Urothelium cell line (cell line): ENCODE results near the gene GCN1.

Experiments
- DNase-seq: peaks from one replicate; pipeline ENCODE4 v3.0.0; 2011; ENCODE audit warnings: low spot score, mixed read lengths
- FAIRE-seq: peaks from 2 replicates; lab custom pipeline; 2011; peaks lifted over from hg19 to GRCh38; lab: Jason Lieb, UNC

GCN1 gene

GRCh38 chr12:120155072-120155471, 39.4 kb downstream of the GCN1 start:
- FAIRE-seq (no peak), DNase-seq (no peak)

DNA sequence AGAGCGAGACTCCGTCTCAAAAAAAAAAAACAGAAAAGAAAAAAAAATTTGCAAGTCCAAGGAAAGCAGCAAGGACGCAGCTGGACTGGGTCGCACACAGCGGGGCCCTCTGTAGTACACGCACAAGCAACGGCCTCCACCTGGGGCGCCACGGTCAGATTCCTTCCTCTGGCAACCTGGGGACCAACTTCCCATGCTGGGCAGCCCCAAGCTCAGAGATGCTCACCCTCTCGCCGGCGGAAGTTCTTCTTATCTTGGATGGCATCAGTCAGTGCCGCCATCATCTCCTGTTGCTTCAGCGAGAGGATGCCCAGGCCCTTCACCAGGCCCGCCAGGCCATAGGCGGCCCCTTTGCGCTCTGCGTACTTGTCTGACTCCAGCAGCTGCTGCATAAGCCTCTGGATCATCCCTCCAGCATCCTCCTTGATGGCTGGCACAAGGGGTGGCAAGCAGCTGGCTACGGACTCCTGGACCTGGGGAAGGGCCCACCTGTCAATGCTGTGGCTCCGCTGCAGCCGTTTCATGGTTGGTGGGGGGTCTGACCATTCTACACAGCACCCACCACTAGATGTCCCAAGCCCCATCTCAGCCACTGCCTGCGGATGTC, 43.5 kb downstream of the GCN1 start:
- DNase-seq: no peak
- no peak for FAIRE-seq

DNA sequence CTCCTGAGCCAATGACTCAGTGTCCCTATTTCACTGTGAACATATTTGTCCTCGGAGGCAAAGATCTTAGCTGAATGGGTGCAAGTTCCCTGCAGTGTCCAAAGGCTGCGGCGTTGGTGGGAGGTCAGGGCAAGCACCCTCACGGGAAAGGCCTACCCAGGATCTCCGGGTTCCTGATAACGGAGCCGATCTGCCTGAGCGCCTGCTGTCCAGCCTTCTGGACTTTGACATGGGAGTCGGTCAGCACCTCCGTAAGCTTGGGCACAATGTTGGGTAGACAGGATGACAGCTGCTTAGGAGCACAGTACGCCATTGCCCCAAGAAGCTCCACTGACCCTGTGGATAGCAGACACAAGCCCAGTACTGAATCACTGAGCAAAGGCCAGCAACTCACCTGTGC, 46.5 kb downstream of the GCN1 start:
- no peak for FAIRE-seq
- no peak for DNase-seq

GRCh38 chr12:120145164-120145563, 49.4 kb downstream of the GCN1 start:
- FAIRE-seq (no peak), DNase-seq (no peak)

- FAIRE-seq (no peak), DNase-seq (no peak)
Observed at GRCh38 chr12:120144215-120144614, 50.3 kb downstream of the GCN1 start.

- FAIRE-seq: no peak
- DNase-seq: no peak
Observed at GRCh38 chr12:120142231-120142877, 52.2 kb downstream of the GCN1 start.

- DNase-seq: no peak
- FAIRE-seq: no peak
Observed at GRCh38 chr12:120141336-120141735, 53.2 kb downstream of the GCN1 start.

GRCh38 chr12:120140603-120141002, 53.9 kb downstream of the GCN1 start:
- DNase-seq (no peak), FAIRE-seq (no peak)

GRCh38 chr12:120139958-120140357, 54.6 kb downstream of the GCN1 start:
- FAIRE-seq (no peak), DNase-seq (no peak)

DNA sequence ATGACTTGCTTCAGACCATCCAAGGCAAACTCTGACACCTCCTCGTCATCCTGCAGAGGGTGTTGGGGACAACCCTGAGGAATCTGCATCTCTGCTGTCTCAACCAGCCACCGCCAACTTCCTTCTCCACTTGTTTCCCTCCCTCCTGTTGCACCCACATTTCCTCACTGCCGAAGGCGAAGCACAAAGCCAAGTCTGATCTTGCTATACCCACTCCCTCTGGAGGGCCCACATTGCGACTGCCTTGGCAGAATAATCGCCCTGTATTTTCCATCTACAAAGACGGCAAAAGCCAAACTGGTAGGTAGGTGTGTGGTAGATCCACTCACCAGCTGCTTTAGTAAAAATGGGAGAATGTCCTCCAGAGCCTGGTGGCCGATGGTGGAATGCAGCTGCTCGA, 56.1 kb downstream of the GCN1 start:
- DNase-seq (no peak), FAIRE-seq (no peak)

DNA sequence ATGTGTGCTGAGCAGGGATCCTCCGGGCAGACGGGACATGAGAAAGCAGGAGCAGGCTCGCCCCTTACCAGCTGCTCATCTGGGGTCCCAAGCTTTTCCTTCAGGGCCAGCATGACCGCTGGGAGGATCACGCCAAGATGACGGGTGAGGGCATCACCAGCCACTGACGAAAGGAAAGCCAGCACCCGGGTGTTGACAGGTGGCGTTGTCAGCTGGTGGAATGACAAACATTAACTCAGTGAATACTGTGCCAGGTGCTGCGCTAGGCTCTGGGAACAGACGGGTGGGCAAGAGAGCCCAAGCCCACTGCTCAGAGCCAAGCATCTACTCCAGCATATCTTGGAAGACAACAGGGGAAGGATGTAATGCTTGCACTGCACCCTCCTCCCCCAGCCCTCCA, 56.7 kb downstream of the GCN1 start:
- FAIRE-seq (no peak), DNase-seq (no peak)

DNA sequence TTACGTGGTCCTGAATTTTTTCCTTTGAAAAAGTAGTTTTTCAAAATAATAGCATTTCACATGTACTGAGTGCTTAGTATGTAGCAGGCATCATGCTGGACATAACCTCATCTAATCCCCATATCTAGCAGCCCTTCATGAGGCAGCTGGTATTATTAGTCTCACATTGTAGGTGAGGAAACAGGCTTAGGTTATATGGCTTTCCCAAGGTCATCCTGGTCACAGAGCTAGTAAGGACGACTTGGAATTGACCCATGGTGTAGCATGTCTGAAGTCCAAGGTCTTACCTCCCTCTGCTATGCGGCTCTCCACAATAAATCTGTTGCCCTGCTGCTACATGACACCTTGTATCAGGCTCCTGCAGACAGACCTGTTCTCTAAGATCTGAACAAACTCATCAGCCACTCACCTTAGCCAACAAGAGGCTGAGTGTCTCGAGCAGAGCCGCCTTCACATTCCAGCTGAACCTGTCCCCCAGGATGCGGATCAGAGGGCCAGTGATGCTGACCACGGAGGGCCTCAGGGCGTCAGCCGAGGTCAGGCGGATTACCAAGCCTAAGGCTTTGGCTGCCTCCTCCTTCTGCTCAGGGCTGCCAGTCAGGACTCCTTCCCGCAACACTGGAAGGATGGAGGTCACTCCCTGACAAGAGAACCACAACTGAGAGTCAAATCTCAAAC, 58.3 kb downstream of the GCN1 start:
- DNase-seq (no peak), FAIRE-seq (no peak)

DNA sequence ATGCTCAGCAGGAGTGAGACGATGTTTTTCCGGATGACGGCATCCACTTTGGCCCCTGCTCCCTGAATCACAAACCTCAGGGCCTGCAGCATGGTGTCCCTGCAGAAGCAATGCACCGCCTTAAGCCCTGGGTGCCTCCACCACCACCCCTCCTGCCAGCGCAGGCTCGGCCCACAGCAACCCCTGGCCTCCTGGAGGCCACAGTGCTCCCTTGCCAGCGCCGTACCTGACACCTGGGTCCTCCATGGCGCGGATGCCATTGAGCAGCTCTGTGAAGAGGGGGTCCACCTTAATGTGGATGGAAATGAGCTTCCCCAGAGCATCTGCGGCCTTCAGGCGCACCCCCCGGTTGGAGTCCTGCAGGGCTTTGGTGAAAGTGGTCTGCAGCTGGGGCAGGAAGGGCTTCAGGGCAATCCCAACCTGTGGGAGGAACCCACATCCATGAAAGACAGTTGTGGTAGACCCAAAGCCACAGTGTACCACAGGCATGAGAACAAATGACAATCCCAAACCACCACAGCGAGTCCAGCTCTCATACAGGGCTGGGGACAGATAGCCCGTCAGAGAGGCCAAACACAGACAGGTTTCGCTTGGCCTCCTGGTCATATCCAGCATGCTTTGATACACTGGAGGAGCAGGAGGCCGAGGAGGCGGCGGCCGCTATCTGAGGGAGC, 60.1 kb downstream of the GCN1 start:
- FAIRE-seq: no peak
- DNase-seq: no peak

- FAIRE-seq: no peak
- DNase-seq: no peak
Observed at GRCh38 chr12:120132863-120133385, 61.6 kb downstream of the GCN1 start.

DNA sequence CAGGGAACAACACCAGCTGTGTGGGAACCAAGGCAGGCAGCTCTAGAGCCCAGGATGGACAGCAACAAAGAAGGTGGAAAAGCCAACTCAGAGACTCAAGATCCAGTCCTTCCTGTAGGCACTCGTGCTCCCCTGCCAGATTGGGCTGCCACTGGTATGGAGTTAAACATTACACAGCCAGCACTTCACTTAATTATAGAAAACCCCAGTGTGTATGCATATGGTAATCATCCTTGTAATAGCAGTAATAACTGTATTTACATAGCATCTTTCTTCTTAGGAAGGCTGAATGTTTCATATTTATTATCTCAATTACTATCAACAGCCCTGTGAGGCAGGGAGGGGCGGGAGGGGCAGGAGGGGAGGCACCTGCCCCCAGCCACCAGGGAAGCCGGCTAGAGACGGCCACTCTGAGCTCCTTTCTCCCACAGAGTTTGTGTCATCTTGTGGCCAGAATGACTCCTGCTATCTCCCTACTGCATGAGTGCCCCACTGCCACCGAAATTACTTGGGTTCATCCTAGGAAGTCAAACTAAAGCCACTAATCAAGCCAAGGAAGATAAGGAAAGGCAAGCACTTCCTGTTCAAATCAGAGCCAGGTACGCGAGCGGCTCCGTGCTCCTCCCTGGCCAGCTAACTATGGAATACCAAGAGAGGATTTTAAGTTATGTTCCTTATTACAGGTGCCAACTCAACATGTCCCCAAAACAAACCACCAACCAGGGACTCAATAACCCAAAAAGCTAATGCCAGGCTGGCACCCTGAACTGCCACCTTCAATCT, 62.3 kb downstream of the GCN1 start:
- no peak for DNase-seq
- no peak for FAIRE-seq

- DNase-seq (no peak), FAIRE-seq (no peak)
Observed at GRCh38 chr12:120131116-120131515, 63.4 kb downstream of the GCN1 start.

GRCh38 chr12:120130011-120130410, 64.5 kb downstream of the GCN1 start:
- FAIRE-seq: no peak
- no peak for DNase-seq

DNA sequence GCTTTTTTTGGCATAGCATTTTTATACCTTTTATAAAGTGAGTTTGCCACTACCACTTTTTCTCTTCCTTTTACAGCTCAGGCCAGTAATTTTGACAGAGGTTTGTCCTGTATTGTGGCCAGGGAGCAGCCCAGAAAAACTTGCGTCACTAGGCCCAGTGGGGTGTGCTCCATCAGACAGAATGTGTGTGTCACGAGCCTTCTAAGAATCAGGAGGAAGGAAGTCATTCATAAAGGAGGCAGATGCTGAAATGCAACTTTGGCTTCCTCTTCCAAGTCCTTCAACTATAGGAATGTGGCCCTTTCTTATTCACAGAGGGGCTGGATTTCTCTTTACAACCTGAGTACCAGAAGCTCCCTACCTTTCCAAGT, 67.9 kb downstream of the GCN1 start:
- DNase-seq (no peak), FAIRE-seq (no peak)

GRCh38 chr12:120125792-120126634, 68.5 kb downstream of the GCN1 start:
- DNase-seq (no peak), FAIRE-seq (no peak)

GRCh38 chr12:120125029-120125428, 69.5 kb downstream of the GCN1 start:
- FAIRE-seq: no peak
- DNase-seq: no peak
